K562 (cell line): ENCODE measurements around the gene ZNF593OS. TPM values are rescaled to one million over a fixed set of nuclear protein-coding genes. Genes with fewer than 3 reads are reported as not detected.

Experiments used
- ATAC-seq: fragments of 200-7000 bp; cut with Tn5 transposase; 3 replicates; pipeline ENCODE4 v1.9.1; 2020; ENCODE audit warnings: moderate library complexity
- BruUV-seq: library from RNA; stranded (reverse); fragments of 400-500 nt; replicated peaks from 2 replicates; lab custom pipeline; 2021; lab: Mats Ljungman, UMichigan
- CTCF ChIA-PET: fragments of 300-600 bp; formaldehyde crosslinking; extraction: SDS; loops from one replicate; lab custom pipeline; 2021; ENCODE audit warnings: low intra/inter-chr PET ratio; lab: Yijun Ruan, JAX
- POLR2A ChIA-PET: fragments of 300-600, 350-650 bp; sonication (Branson Sonifier 250); formaldehyde crosslinking; extraction: SDS; loops from one replicate; lab custom pipeline; 2021; ENCODE audit warnings: antibody characterized with exemption, inconsistent platforms; lab: Yijun Ruan, JAX
- DNase-seq, 4 experiments: peaks; one replicate each; pipeline versions ENCODE4 v3.0.0 to v3.0.0-alpha.2; 2011 to 2018; ENCODE audit warnings: low spot score in 3 of 4, mixed read lengths in 3 of 4; ENCODE audit errors: extremely low read depth in 1 of 4
- FAIRE-seq: peaks from 2 replicates; lab custom pipeline; 2011; peaks lifted over from hg19 to GRCh38; lab: Jason Lieb, UNC
- H2AFZ ChIP-seq: 2 replicates; pipeline ENCODE4 v1.6.0; 2011; ENCODE audit warnings: low read depth, low read length, control low read depth, inconsistent platforms
- H3K27ac ChIP-seq: fragments of 200-600 bp; 3 replicates; pipeline ENCODE4 v1.8.0; 2011; ENCODE audit warnings: low read depth, mild to moderate bottlenecking, control low read depth, inconsistent platforms, low read length, moderate library complexity, mixed read lengths; ENCODE audit errors: extremely low read depth
- H3K27me3 ChIP-seq, 2 experiments: fragments of 300-600 bp in 1 of 2; 2 replicates in 1 of 2; 3 replicates in 1 of 2; pipeline versions ENCODE4 v1.6.0 to v1.8.0; 2011; ENCODE audit warnings: inconsistent platforms in 2 of 2, low read length in 2 of 2, mild to moderate bottlenecking in 1 of 2, mixed read lengths in 1 of 2, moderate library complexity in 1 of 2; ENCODE audit not compliant: control insufficient read depth in 2 of 2, insufficient read depth in 2 of 2
- H3K36me3 ChIP-seq: fragments of 300-600 bp; 3 replicates; pipeline ENCODE4 v1.8.0; 2011; ENCODE audit warnings: mild to moderate bottlenecking, low read length, inconsistent platforms; ENCODE audit not compliant: control insufficient read depth, insufficient read depth
- H3K4me1 ChIP-seq, 2 experiments: fragments of 200-600 bp in 1 of 2; replicated peaks in 1 of 2; 2 replicates in 1 of 2; 3 replicates in 1 of 2; pipeline versions ENCODE4 v1.5.1 to v1.8.0; 2011; ENCODE audit warnings: inconsistent platforms in 2 of 2, low read length in 2 of 2, mild to moderate bottlenecking in 1 of 2, mixed read lengths in 1 of 2, moderate library complexity in 1 of 2; ENCODE audit not compliant: control insufficient read depth in 2 of 2, insufficient read depth in 2 of 2
- H3K4me2 ChIP-seq: 2 replicates; pipeline ENCODE4 v1.6.1; 2011; ENCODE audit warnings: low read length, control low read depth, inconsistent platforms, mixed read lengths; ENCODE audit not compliant: insufficient read depth
- H3K4me3 ChIP-seq: fragments of 200-600 bp; sonication (generic), shearing (Covaris generic); 2 replicates; pipeline ENCODE4 v1.5.1; 2016; ENCODE audit warnings: control low read depth, inconsistent platforms
- H3K79me2 ChIP-seq: fragments of 200-600 bp; 3 replicates; pipeline ENCODE4 v1.8.0; 2011; ENCODE audit warnings: low read length, inconsistent platforms; ENCODE audit not compliant: control insufficient read depth, insufficient read depth
- H3K9ac ChIP-seq, 2 experiments: 2 replicates each; pipeline versions ENCODE4 v1.6.0 to v1.6.1; 2011; ENCODE audit warnings: low read depth in 2 of 2, low read length in 2 of 2, control low read depth in 1 of 2, inconsistent platforms in 1 of 2, mild to moderate bottlenecking in 1 of 2, mixed read lengths in 1 of 2; ENCODE audit not compliant: insufficient read depth in 1 of 2
- H3K9me1 ChIP-seq: one replicate; pipeline ENCODE4 v1.6.0; 2011; ENCODE audit warnings: inconsistent platforms, mild to moderate bottlenecking, low read length, moderate library complexity; ENCODE audit not compliant: control insufficient read depth, insufficient read depth
- H3K9me3 ChIP-seq: replicated peaks from 2 replicates; pipeline ENCODE4 v1.5.1; 2011; ENCODE audit warnings: low read depth, low read length, inconsistent platforms; ENCODE audit not compliant: control insufficient read depth, insufficient read depth
- H4K20me1 ChIP-seq: replicated peaks from 2 replicates; pipeline ENCODE4 v1.6.1; 2011; ENCODE audit warnings: low read length, inconsistent platforms, mixed read lengths; ENCODE audit not compliant: control insufficient read depth, insufficient read depth
- C11orf30 ChIP-seq: fragments of 450-650 bp; IDR thresholded peaks from 2 replicates; pipeline ENCODE4 v1.6.1; 2016; ENCODE audit warnings: low read depth, mild to moderate bottlenecking
- CBX8 ChIP-seq: fragments of 200-600 bp; sonication (generic); IDR thresholded peaks from 2 replicates; pipeline ENCODE4 v1.6.1; 2012; ENCODE audit warnings: borderline replicate concordance, mixed run types, low read depth, mild to moderate bottlenecking, moderate library complexity, mixed read lengths, low read length, control low read depth, inconsistent platforms; ENCODE audit not compliant: poor library complexity, severe bottlenecking; ENCODE audit errors: extremely low read depth
- CHD4 ChIP-seq: fragments of 200-600 bp; sonication (generic); IDR thresholded peaks from 3 replicates; pipeline ENCODE4 v1.6.1; 2012; ENCODE audit warnings: low read depth, mild to moderate bottlenecking, mixed read lengths, low read length, inconsistent platforms; ENCODE audit not compliant: insufficient read depth, insufficient replicate concordance, poor library complexity, severe bottlenecking
- HLTF ChIP-seq: fragments of 450-650 bp; IDR thresholded peaks from 2 replicates; pipeline ENCODE4 v1.6.1; 2016
- HSF4 ChIP-seq: fragments of 250-450 bp; sonication (Bioruptor Pico); IDR thresholded peaks from 2 replicates; pipeline ENCODE4 v2.1.2; 2022; ENCODE audit warnings: mild to moderate bottlenecking, moderate library complexity, borderline replicate concordance
- MCM3 ChIP-seq: fragments of 450-650 bp; IDR thresholded peaks from 2 replicates; pipeline ENCODE4 v1.6.1; 2016
- TCFL5 ChIP-seq: fragments of 250-450 bp; sonication (Bioruptor Pico); conservative IDR thresholded peaks from 2 replicates; pipeline ENCODE4 v1.6.1; 2021; ENCODE audit warnings: mild to moderate bottlenecking, moderate library complexity, matching md5 sums
- ZNF316 ChIP-seq: fragments of 450-650 bp; IDR thresholded peaks from 2 replicates; pipeline ENCODE4 v1.6.1; 2016
- ZNF561 ChIP-seq: fragments of 450-650 bp; formaldehyde crosslinking; conservative IDR thresholded peaks from 2 replicates; pipeline ENCODE4 v1.4.0; 2020; ENCODE audit warnings: mild to moderate bottlenecking, moderate library complexity
- WGBS: fragments of 100-300 bp; shearing (Covaris generic); methylation state at CpG from one replicate; pipeline ENCODE4 v1.1.6; 2016; ENCODE audit warnings: low coverage, mixed read lengths; ENCODE audit not compliant: insufficient coverage; ENCODE audit errors: missing lambda C conversion rate; 5-methylcytosine and 5-hydroxymethylcytosine counted together
- in situ Hi-C: fragments of 300-500 bp; cut with MboI; formaldehyde crosslinking; loops from 4 replicates; pipeline ENCODE4 v1.15.0; 2018; ENCODE audit warnings: inconsistent platforms, mixed read lengths
- intact Hi-C: fragments of 100-400 bp; cut with micrococcal nuclease; formaldehyde crosslinking; loops from 2 replicates; pipeline ENCODE4 v1.14.2; 2022
- polyA plus RNA-seq, 8 experiments: library from polyadenylated mRNA; depleted of rRNA in 4 of 8; stranded (reverse) in 5 of 8; unstranded in 3 of 8; fragments of >200 nt; fragmentation: Nextera tagmentation in 2 of 8; fragmentation: Illumina TruSeq in 1 of 8; extraction: Ambion mirVana in 2 of 8; extraction: Trizol in 1 of 8; gene quantifications; 2 replicates each; pipeline versions ENCODE4 v1.2.1 to v1.2.3, GENCODE V29; 2011 to 2014; ENCODE audit warnings: inconsistent platforms in 1 of 8, missing spikeins in 1 of 8
- total RNA-seq, 7 experiments: library from RNA; depleted of rRNA in 6 of 7; stranded (reverse); fragments of >200 nt in 6 of 7; fragmentation: Illumina TruSeq in 2 of 7; extraction: Trizol in 2 of 7; gene quantifications; 2 replicates each; pipeline versions ENCODE4 v1.2.1 to v1.2.3, GENCODE V29; 2011 to 2021; ENCODE audit warnings: low replicate concordance in 1 of 7
- TF ChIP-seq, protein P1 (sequence below): IDR thresholded peaks from 2 replicates; pipeline ENCODE4 v1.6.1; 2011; ENCODE audit warnings: borderline replicate concordance, low read depth, mild to moderate bottlenecking, moderate library complexity, low read length; ENCODE audit not compliant: insufficient read depth, poor library complexity, severe bottlenecking
- TF ChIP-seq, protein P2 (sequence below): fragments of 450-650 bp; IDR thresholded peaks from 2 replicates; pipeline ENCODE4 v1.7.0; 2016; ENCODE audit warnings: borderline replicate concordance
- TF ChIP-seq, protein P3 (sequence below): conservative IDR thresholded peaks from 2 replicates; pipeline ENCODE4 v1.6.1; 2011; ENCODE audit warnings: low read depth, mild to moderate bottlenecking, low read length; ENCODE audit not compliant: control insufficient read depth
- TF ChIP-seq, protein P4 (sequence below): fragments of 450-650 bp; IDR thresholded peaks from 2 replicates; pipeline ENCODE4 v1.6.1; 2018; ENCODE audit not compliant: partially characterized antibody

Gene ZNF593OS
- total and polyA plus RNA-seq, 9 of the 15 experiments (the other 6 are each of a cell fraction or from before 2014, with no cell fraction given), result 0.24 to 0.27 TPM; not detected in 7

DNA sequence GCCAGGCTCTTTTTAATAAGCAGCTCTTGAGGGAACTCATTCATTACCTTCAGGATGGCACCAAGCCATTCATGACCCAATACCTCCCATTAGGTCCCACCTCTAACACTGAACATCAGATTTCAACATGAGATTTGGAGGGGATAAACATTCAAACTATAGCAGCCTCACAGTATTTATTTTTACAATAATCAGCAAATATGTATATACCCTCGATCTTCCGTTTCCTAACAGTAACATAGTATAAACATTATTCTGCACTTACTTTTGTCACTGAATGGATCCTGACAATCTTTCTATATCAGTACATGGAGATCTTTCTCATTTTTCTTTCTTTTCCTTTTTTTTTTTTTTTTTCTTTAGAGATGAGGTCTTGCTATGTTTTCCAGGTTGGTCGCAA lies 24.2 kb upstream of the ZNF593OS start:
- in situ Hi-C loops, result no loop called here
- no peak overlapping the region for H2AFZ ChIP-seq

More for the DNA sequence above, 24.2 kb upstream of the ZNF593OS start:
- no peak overlapping the region for H3K4me2 ChIP-seq
- BruUV-seq, result no TSS peak
- no peak overlapping the region for H3K9ac ChIP-seq
- intact Hi-C loops, result no loop called here
- DNase-seq (no peak), ATAC-seq (no peak), FAIRE-seq (no peak)
- H3K79me2 ChIP-seq, result no peaks in the 10 kb centered on the region
- WGBS, result 37% methylated on average over 2 of the region's 3 CpGs
- ChIA-PET CTCF (no interaction called here), POLR2A (no interaction called here)
- no peak overlapping the region for H3K27ac ChIP-seq
- no peaks in the 10 kb centered on the region for H3K36me3 ChIP-seq
- H4K20me1 ChIP-seq, result no peaks in the 10 kb centered on the region
- no peaks in the 10 kb centered on the region for H3K9me1 ChIP-seq
- H3K4me3 ChIP-seq, result no peak overlapping the region
- H3K27me3 ChIP-seq, result no peaks in the 10 kb centered on the region
- no peaks in the 10 kb centered on the region for H3K9me3 ChIP-seq
- TF ChIP-seq MCM3, result no peak
- no peak for TF ChIP-seq HSF4 (CRISPR knock-in tag)
- TF ChIP-seq, protein P1, sequence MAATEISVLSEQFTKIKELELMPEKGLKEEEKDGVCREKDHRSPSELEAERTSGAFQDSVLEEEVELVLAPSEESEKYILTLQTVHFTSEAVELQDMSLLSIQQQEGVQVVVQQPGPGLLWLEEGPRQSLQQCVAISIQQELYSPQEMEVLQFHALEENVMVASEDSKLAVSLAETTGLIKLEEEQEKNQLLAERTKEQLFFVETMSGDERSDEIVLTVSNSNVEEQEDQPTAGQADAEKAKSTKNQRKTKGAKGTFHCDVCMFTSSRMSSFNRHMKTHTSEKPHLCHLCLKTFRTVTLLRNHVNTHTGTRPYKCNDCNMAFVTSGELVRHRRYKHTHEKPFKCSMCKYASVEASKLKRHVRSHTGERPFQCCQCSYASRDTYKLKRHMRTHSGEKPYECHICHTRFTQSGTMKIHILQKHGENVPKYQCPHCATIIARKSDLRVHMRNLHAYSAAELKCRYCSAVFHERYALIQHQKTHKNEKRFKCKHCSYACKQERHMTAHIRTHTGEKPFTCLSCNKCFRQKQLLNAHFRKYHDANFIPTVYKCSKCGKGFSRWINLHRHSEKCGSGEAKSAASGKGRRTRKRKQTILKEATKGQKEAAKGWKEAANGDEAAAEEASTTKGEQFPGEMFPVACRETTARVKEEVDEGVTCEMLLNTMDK, result no peak
- TF ChIP-seq CHD4, result no peak
- TF ChIP-seq TCFL5 (CRISPR knock-in tag), result no peak
- TF ChIP-seq, protein P2, sequence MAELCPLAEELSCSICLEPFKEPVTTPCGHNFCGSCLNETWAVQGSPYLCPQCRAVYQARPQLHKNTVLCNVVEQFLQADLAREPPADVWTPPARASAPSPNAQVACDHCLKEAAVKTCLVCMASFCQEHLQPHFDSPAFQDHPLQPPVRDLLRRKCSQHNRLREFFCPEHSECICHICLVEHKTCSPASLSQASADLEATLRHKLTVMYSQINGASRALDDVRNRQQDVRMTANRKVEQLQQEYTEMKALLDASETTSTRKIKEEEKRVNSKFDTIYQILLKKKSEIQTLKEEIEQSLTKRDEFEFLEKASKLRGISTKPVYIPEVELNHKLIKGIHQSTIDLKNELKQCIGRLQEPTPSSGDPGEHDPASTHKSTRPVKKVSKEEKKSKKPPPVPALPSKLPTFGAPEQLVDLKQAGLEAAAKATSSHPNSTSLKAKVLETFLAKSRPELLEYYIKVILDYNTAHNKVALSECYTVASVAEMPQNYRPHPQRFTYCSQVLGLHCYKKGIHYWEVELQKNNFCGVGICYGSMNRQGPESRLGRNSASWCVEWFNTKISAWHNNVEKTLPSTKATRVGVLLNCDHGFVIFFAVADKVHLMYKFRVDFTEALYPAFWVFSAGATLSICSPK, result no peak
- TF ChIP-seq CBX8, result no peak
- TF ChIP-seq HLTF, result no peak
- TF ChIP-seq, protein P3, sequence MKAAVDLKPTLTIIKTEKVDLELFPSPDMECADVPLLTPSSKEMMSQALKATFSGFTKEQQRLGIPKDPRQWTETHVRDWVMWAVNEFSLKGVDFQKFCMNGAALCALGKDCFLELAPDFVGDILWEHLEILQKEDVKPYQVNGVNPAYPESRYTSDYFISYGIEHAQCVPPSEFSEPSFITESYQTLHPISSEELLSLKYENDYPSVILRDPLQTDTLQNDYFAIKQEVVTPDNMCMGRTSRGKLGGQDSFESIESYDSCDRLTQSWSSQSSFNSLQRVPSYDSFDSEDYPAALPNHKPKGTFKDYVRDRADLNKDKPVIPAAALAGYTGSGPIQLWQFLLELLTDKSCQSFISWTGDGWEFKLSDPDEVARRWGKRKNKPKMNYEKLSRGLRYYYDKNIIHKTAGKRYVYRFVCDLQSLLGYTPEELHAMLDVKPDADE, result no peak
- TF ChIP-seq, protein P4, sequence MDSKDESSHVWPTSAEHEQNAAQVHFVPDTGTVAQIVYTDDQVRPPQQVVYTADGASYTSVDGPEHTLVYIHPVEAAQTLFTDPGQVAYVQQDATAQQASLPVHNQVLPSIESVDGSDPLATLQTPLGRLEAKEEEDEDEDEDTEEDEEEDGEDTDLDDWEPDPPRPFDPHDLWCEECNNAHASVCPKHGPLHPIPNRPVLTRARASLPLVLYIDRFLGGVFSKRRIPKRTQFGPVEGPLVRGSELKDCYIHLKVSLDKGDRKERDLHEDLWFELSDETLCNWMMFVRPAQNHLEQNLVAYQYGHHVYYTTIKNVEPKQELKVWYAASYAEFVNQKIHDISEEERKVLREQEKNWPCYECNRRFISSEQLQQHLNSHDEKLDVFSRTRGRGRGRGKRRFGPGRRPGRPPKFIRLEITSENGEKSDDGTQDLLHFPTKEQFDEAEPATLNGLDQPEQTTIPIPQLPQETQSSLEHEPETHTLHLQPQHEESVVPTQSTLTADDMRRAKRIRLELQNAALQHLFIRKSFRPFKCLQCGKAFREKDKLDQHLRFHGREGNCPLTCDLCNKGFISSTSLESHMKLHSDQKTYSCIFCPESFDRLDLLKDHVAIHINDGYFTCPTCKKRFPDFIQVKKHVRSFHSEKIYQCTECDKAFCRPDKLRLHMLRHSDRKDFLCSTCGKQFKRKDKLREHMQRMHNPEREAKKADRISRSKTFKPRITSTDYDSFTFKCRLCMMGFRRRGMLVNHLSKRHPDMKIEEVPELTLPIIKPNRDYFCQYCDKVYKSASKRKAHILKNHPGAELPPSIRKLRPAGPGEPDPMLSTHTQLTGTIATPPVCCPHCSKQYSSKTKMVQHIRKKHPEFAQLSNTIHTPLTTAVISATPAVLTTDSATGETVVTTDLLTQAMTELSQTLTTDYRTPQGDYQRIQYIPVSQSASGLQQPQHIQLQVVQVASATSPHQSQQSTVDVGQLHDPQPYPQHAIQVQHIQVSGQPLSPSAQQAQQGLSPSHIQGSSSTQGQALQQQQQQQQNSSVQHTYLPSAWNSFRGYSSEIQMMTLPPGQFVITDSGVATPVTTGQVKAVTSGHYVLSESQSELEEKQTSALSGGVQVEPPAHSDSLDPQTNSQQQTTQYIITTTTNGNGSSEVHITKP, result no peak
- TF ChIP-seq C11orf30, result peak; percentile 54; the same call in 1 of the 2 replicates
- no peak for TF ChIP-seq ZNF561 (CRISPR knock-in tag)
- peak; percentile 76 for TF ChIP-seq ZNF316
- H3K4me1 ChIP-seq, result peaks cover 11 to 14% of the 10 kb centered on the region in 2 experiments
